Peyer's patch (tissue), 4 donors: Measurements from ENCODE around the gene TMEM52B. TPM values are rescaled to one million over a fixed set of nuclear protein-coding genes. Genes with fewer than 3 reads are reported as not detected.
"Not testable (repeated sequence)": the region's sequence is repeated elsewhere in the genome, so short reads cannot be mapped to it uniquely, and the experiment has no call there.

Source experiments
- DNase-seq, 3 donors: peaks; one replicate each; pipeline ENCODE4 v3.0.0-alpha.2; 2017 to 2019
- H3K27ac ChIP-seq, 4 donors: fragments of 200-600 bp; sonication (generic); one replicate each; pipeline ENCODE4 v1.5.1; 2016 to 2019
- H3K27me3 ChIP-seq, 2 donors: fragments of 200-600 bp; sonication (generic); one replicate each; pipeline ENCODE4 v1.5.1; 2019
- H3K36me3 ChIP-seq, 3 donors: fragments of 200-600 bp; sonication (generic); one replicate each; pipeline ENCODE4 v1.5.1; 2016 to 2019
- H3K4me1 ChIP-seq, 4 donors: fragments of 200-600 bp; sonication (generic); one replicate each; pipeline ENCODE4 v1.5.1; 2016 to 2019
- H3K4me3 ChIP-seq, 4 donors: fragments of 200-600 bp; sonication (generic); 1 replicate in 3 of 4; 2 replicates in 1 of 4; pipeline ENCODE4 v1.5.1; 2016 to 2019; ENCODE audit warnings: mild to moderate bottlenecking in 1 of 4
- H3K9me3 ChIP-seq, 4 donors: fragments of 200-600 bp; sonication (generic); one replicate each; pipeline ENCODE4 v1.5.1; 2016 to 2019; ENCODE audit warnings: mild to moderate bottlenecking in 1 of 4
- CTCF ChIP-seq, 6 experiments: fragments of 450-650 bp in 4 of 6; fragments of 200-600 bp in 2 of 6; sonication (generic) in 1 of 6; IDR thresholded peaks; one replicate each; pipeline ENCODE4 v1.5.1; 2017 to 2019; ENCODE audit warnings: antibody characterized with exemption in 6 of 6, mild to moderate bottlenecking in 3 of 6, moderate library complexity in 1 of 6
- POLR2A ChIP-seq, 2 donors: fragments of 450-650 bp; IDR thresholded peaks; one replicate each; pipeline ENCODE4 v1.5.1; 2017; ENCODE audit warnings: antibody characterized with exemption in 2 of 2, mild to moderate bottlenecking in 2 of 2, moderate library complexity in 2 of 2
- total RNA-seq, 4 donors: library from RNA; depleted of rRNA; stranded (reverse); fragments of >200 nt; gene quantifications; one replicate each; pipeline ENCODE4 v1.1.0, GENCODE V29; 2016

TMEM52B gene
- total RNA-seq, 4 donors from 2014 or later = not detected

GRCh38 chr12:10213168-10214135 lies 34.6 kb downstream of the TMEM52B start:
- TF ChIP-seq CTCF (IDR thresholded peaks at IDR 0.05) = no peak
- peak; percentile 25 to 37 for TF ChIP-seq POLR2A (IDR thresholded peaks at IDR 0.05)

GRCh38 chr12:10214136-10214894 lies 35.5 kb downstream of the TMEM52B start:
- H3K27me3 ChIP-seq = no peaks in the 10 kb centered on the region
- H3K9me3 ChIP-seq = no peaks in the 10 kb centered on the region
- peaks cover 0 to 16% (median 0%) of the 10 kb centered on the region in 3 donors for H3K36me3 ChIP-seq
- H3K27ac ChIP-seq = peak overlapping the region; percentile 82 to 99 (median 98)
- no peak for DNase-seq
- H3K4me1 ChIP-seq = peaks cover 0 to 9% (median 0%) of the 10 kb centered on the region in 4 donors
- H3K4me3 ChIP-seq = peak overlapping the region; percentile 58 to 89 (median 80)
- TF ChIP-seq POLR2A (IDR thresholded peaks at IDR 0.05) (no peak), CTCF (IDR thresholded peaks at IDR 0.05) (peak in 3 of 6 experiments; percentile 2 to 14 (median 2))

More at GRCh38 chr12:10213168-10214135, 34.6 kb downstream of the TMEM52B start:
- Histone ChIP-seq H3K27me3 (no peaks in the 10 kb centered on the region), H3K9me3 (no peaks in the 10 kb centered on the region), H3K4me1 (peaks cover 0 to 9% (median 0%) of the 10 kb centered on the region in 4 donors), H3K36me3 (peaks cover 0 to 8% (median 0%) of the 10 kb centered on the region in 3 donors), H3K4me3 (peak overlapping the region; percentile 58 to 89 (median 80)), H3K27ac (peak overlapping the region; percentile 82 to 99 (median 98))
- peak; percentile 57 to 88 (median 78) for DNase-seq

GRCh38 chr12:10214895-10215267 lies 36.0 kb downstream of the TMEM52B start:
- Histone ChIP-seq H3K27me3 (no peaks in the 10 kb centered on the region), H3K4me1 (peaks cover 0 to 9% (median 0%) of the 10 kb centered on the region in 4 donors), H3K27ac (peak overlapping the region in 1 of 4 donors; percentile 99), H3K36me3 (peaks cover 0 to 22% (median 0%) of the 10 kb centered on the region in 3 donors), H3K9me3 (no peaks in the 10 kb centered on the region), H3K4me3 (peak overlapping the region in 3 of 4 donors; percentile 76 to 89 (median 85))
- TF ChIP-seq POLR2A (IDR thresholded peaks at IDR 0.05) (no peak), CTCF (IDR thresholded peaks at IDR 0.05) (no peak)
- no peak for DNase-seq

GRCh38 chr12:10215436-10215835 lies 36.6 kb downstream of the TMEM52B start:
- Histone ChIP-seq H3K27ac (no peak overlapping the region), H3K27me3 (no peaks in the 10 kb centered on the region), H3K4me3 (peak overlapping the region in 2 of 4 donors; percentile 85 to 89), H3K4me1 (peaks cover 0 to 9% (median 0%) of the 10 kb centered on the region in 4 donors), H3K36me3 (peaks cover 0 to 28% (median 0%) of the 10 kb centered on the region in 3 donors), H3K9me3 (no peaks in the 10 kb centered on the region)
- TF ChIP-seq CTCF (IDR thresholded peaks at IDR 0.05) (no peak), POLR2A (IDR thresholded peaks at IDR 0.05) (no peak)
- DNase-seq = no peak

- not testable (repeated sequence) for H3K4me1 ChIP-seq, H3K27ac ChIP-seq, H3K4me3 ChIP-seq, DNase-seq, H3K27me3 ChIP-seq, H3K9me3 ChIP-seq
- peaks cover 0 to 33% (median 0%) of the 10 kb centered on the region in 3 donors for H3K36me3 ChIP-seq
Measured at GRCh38 chr12:10215946-10216345, 37.1 kb downstream of the TMEM52B start.
